ENCODE measurements around the gene CAMK2D. TPM values are rescaled to one million over a fixed set of nuclear protein-coding genes. Genes with fewer than 3 reads are reported as not detected.

The CAMK2D gene
- total RNA-seq, 1 donor from 2014 or later, result 50.3 TPM

GRCh38 chr4:113467581-113467980, 294.0 kb downstream of the CAMK2D start:
- TF ChIP-seq POLR2AphosphoS5 (IDR thresholded peaks at IDR 0.05; ENCODE audit: insufficient read depth in 1 of 2, low read depth in 1 of 2), result peak in 1 of 2 donors; percentile 77
- TF ChIP-seq, protein P1, sequence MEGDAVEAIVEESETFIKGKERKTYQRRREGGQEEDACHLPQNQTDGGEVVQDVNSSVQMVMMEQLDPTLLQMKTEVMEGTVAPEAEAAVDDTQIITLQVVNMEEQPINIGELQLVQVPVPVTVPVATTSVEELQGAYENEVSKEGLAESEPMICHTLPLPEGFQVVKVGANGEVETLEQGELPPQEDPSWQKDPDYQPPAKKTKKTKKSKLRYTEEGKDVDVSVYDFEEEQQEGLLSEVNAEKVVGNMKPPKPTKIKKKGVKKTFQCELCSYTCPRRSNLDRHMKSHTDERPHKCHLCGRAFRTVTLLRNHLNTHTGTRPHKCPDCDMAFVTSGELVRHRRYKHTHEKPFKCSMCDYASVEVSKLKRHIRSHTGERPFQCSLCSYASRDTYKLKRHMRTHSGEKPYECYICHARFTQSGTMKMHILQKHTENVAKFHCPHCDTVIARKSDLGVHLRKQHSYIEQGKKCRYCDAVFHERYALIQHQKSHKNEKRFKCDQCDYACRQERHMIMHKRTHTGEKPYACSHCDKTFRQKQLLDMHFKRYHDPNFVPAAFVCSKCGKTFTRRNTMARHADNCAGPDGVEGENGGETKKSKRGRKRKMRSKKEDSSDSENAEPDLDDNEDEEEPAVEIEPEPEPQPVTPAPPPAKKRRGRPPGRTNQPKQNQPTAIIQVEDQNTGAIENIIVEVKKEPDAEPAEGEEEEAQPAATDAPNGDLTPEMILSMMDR (IDR thresholded peaks at IDR 0.05), result no peak
- no peak for TF ChIP-seq POLR2A (IDR thresholded peaks at IDR 0.05)
- DNase-seq (ENCODE audit: extremely low spot score in 2 of 2), result no peak
- Histone ChIP-seq H3K27me3 (no peaks in the 10 kb centered on the region), H3K9me3 (no peaks in the 10 kb centered on the region), H3K27ac (peak overlapping the region; percentile 91), H3K4me1 (peaks cover 22% of the 10 kb centered on the region), H3K36me3 (peaks cover 0 to 6% of the 10 kb centered on the region in 2 donors), H3K4me3 (peak overlapping the region in 1 of 2 donors; percentile 12)
- intact Hi-C loops (cut with DNase I), result no loop called here

GRCh38 chr4:113462286-113462685, 299.3 kb downstream of the CAMK2D start:
- no peak for DNase-seq (ENCODE audit: extremely low spot score in 2 of 2)
- Histone ChIP-seq H3K4me1 (peaks cover 3% of the 10 kb centered on the region), H3K4me3 (no peak overlapping the region), H3K36me3 (peaks cover 0 to 9% of the 10 kb centered on the region in 2 donors), H3K9me3 (no peaks in the 10 kb centered on the region), H3K27me3 (no peaks in the 10 kb centered on the region), H3K27ac (no peak overlapping the region)
- intact Hi-C loops (cut with DNase I), result no loop called here
- no peak for TF ChIP-seq POLR2AphosphoS5 (IDR thresholded peaks at IDR 0.05; ENCODE audit: insufficient read depth in 1 of 2, low read depth in 1 of 2)
- TF ChIP-seq POLR2A (IDR thresholded peaks at IDR 0.05), result no peak
- TF ChIP-seq, protein P1 (IDR thresholded peaks at IDR 0.05), result no peak

- H3K9me3 ChIP-seq, result no peaks in the 10 kb centered on the region
- intact Hi-C loops (cut with DNase I), result no loop called here
- DNase-seq (ENCODE audit: extremely low spot score in 2 of 2), result no peak
- H3K4me1 ChIP-seq, result no peaks in the 10 kb centered on the region
- H3K4me3 ChIP-seq, result no peak overlapping the region
- no peak overlapping the region for H3K27ac ChIP-seq
- TF ChIP-seq POLR2AphosphoS5 (IDR thresholded peaks at IDR 0.05; ENCODE audit: insufficient read depth in 1 of 2, low read depth in 1 of 2), result no peak
- no peaks in the 10 kb centered on the region for H3K27me3 ChIP-seq
- H3K36me3 ChIP-seq, result peaks cover 0 to 11% of the 10 kb centered on the region in 2 donors
Observed at GRCh38 chr4:113461281-113461680, 300.3 kb downstream of the CAMK2D start.

DNA sequence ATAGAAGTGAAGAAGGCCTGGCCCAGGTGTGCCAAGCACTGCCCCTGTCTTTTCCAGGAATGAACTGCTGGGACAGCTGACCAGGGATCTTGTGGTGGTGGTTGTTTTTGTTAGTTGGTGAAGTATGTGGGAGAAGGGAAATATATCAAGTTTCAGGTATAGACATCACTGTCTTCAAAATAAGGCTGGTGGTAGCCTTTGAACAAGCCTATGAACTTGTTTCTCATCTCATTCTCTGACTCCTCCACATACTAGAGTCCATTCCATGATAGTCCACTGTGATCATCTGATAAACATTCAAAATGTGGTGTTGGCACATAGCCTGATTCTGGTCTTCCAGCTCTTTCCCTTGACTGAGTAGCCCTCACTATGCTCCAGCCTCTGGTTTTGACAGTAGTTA, 303.7 kb downstream of the CAMK2D start:
- intact Hi-C loops (cut with DNase I), result no loop called here
- peaks cover 0 to 5% of the 10 kb centered on the region in 2 donors for H3K36me3 ChIP-seq
- no peak overlapping the region for H3K4me3 ChIP-seq
- no peaks in the 10 kb centered on the region for H3K27me3 ChIP-seq
- no peak for DNase-seq (ENCODE audit: extremely low spot score in 2 of 2)
- no peaks in the 10 kb centered on the region for H3K4me1 ChIP-seq
- no peak for TF ChIP-seq POLR2A (IDR thresholded peaks at IDR 0.05)
- TF ChIP-seq, protein P1 (IDR thresholded peaks at IDR 0.05), result no peak
- no peak for TF ChIP-seq POLR2AphosphoS5 (IDR thresholded peaks at IDR 0.05; ENCODE audit: insufficient read depth in 1 of 2, low read depth in 1 of 2)
- no peak overlapping the region for H3K27ac ChIP-seq
- H3K9me3 ChIP-seq, result no peaks in the 10 kb centered on the region

GRCh38 chr4:113457121-113457520, 304.4 kb downstream of the CAMK2D start:
- Histone ChIP-seq H3K27me3 (no peaks in the 10 kb centered on the region), H3K4me3 (no peak overlapping the region), H3K4me1 (no peaks in the 10 kb centered on the region), H3K27ac (no peak overlapping the region), H3K36me3 (peaks cover 0 to 5% of the 10 kb centered on the region in 2 donors), H3K9me3 (no peaks in the 10 kb centered on the region)
- TF ChIP-seq, protein P1 (IDR thresholded peaks at IDR 0.05), result no peak
- TF ChIP-seq POLR2AphosphoS5 (IDR thresholded peaks at IDR 0.05; ENCODE audit: insufficient read depth in 1 of 2, low read depth in 1 of 2) (no peak), POLR2A (IDR thresholded peaks at IDR 0.05) (no peak)
- no peak for DNase-seq (ENCODE audit: extremely low spot score in 2 of 2)
- intact Hi-C loops (cut with DNase I), result no loop called here
